Ammon's horn (tissue), 1 donor: ENCODE results near the gene PMPCA.
"Not testable (repeated sequence)": the region's sequence is repeated elsewhere in the genome, so short reads cannot be mapped to it uniquely, and the experiment has no call there.

ENCODE experiments used
- DNase-seq: peaks from one replicate; pipeline ENCODE4 v3.0.0-alpha.2; 2016; ENCODE audit warnings: low spot score

PMPCA gene

DNA sequence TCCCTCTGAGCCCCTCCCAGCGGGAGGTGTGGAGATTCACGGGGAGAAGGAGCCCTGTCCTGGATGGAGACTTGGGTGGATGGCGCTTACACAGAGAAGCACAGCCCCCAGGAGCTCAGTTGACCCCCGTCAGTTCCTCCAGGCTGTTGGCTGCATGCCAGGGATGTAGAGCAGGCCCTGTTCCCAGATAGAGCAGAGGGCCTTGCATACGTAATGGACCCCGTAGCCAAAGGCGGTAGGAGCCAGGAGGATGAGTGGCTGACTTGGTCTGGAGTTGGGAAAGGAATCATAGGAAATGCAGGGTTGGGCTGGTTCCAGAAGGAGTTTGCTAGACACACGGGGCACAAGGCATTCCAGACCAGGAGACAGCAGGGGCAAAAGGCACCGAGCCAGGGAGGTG lies 2.5 kb downstream of the PMPCA start:
- no peak for DNase-seq

DNA sequence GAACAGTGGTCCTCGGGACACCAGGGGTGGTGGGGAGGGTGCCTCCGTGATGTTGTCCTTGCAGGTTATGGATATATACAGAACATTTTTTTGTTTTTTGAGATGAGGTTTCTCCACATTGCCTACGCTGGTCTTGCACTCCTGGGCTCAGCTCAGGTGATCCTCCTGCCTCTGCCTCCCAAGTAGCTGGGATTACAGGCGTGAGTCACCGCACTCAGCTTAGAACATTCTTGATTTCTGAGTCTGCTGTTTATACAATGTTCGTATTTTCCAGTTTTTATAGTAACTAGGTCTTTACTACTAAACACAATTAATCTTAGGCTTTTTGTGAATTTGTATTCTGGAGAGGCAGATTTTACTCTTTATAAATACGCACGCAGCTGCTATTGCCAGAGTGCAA lies 6.0 kb downstream of the PMPCA start:
- DNase-seq: no peak

DNA sequence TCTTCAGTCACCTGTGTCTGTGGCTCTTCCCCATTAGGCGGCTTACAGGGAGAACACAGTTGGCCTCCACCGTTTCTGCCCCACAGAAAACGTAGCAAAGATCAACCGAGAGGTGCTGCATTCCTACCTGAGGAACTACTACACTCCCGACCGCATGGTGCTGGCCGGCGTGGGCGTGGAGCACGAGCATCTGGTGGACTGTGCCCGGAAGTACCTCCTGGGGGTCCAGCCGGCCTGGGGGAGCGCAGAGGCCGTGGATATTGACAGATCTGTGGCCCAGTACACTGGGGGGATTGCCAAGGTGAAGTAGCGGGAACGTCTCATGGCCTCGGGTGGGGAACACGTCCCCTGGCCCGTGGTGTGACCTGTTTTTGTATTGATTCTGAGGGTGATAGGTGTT lies 6.5 kb downstream of the PMPCA start:
- no peak for DNase-seq

DNA sequence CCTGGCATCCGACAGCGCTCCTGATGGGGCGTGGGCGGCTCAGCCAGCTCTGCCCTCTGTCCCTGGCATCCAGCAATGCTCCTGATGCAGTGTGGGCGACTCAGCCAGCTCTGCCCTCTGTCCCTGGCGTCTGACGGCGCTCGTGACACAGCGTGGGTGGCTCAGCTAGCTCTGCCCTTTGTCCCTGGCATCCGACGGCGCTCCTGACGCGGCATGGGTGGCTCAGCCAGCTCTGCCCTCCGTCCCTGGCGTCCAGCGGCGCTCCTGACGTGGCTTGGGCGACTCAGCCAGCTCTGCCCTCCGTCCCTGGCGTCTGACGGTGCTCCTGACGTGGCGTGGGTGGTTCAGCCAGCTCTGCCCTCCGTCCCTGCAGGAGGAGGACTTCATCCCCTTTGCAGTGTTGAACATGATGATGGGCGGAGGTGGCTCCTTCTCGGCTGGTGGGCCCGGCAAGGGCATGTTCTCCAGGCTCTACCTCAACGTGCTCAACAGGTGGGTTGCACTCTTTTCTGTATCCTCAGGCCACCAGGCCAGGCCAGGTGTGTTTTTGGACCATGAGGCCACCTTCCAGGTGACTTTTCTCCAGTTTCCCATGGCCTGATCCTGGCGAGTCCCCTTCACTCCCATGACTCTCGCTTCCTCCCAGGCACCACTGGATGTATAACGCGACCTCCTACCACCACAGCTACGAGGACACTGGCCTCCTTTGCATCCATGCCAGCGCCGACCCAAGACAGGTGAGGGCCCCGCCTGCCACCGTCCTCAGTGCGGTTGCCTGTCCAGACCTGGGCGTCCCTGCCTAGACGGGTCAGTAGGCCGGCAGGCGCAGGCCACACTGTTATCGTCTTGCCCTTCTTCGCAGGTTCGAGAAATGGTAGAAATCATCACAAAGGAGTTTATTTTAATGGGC lies 8.0 kb downstream of the PMPCA start:
- no peak for DNase-seq

DNA sequence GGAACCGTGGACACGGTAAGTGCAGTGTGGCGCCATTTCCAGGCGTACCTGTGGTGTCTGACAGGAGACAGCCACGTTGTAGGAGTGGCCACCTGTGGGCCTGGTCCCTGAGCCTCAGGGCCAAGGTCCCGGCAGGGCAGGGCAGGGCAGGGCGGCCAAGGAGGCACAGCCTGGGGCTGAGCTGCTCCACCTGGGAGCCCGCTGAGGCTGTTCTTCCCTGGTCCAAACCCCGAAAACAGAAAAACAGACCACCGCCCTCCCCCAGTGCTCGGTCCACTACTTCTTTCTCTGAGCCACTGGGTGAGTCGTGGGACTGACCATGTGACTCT lies 8.6 kb downstream of the PMPCA start:
- DNase-seq: no peak

DNA sequence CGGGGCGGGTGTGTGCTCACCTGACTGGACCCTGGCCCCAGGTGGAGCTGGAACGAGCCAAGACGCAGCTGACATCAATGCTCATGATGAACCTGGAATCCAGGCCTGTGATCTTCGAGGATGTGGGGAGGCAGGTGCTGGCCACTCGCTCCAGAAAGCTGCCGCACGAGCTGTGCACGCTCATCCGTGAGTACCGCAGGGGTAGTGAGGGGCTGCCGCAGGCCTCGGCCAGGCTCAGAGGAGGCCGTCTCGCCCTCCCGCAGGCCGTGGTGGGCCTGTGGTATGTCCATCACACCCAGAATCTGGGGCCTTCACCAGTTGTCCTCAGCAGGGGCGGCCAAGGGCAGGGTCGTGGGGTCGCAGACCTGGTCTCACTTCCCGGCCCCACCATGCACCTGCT lies 11.3 kb downstream of the PMPCA start:
- DNase-seq: no peak

DNA sequence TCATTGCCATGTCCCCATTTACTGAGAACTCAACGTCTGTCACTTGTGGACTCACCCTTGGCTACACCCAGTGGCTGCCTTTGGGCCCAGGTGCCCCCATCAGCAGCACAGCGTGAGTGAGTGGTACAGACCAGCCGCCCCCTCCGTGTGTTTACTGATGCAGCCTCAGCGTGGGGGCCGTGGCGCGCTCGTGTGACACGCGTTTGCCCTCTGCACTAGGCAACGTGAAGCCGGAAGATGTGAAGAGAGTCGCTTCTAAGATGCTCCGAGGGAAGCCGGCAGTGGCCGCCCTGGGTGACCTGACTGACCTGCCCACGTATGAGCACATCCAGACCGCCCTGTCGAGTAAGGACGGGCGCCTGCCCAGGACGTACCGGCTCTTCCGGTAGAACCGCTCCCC lies 12.4 kb downstream of the PMPCA start:
- no peak for DNase-seq

DNA sequence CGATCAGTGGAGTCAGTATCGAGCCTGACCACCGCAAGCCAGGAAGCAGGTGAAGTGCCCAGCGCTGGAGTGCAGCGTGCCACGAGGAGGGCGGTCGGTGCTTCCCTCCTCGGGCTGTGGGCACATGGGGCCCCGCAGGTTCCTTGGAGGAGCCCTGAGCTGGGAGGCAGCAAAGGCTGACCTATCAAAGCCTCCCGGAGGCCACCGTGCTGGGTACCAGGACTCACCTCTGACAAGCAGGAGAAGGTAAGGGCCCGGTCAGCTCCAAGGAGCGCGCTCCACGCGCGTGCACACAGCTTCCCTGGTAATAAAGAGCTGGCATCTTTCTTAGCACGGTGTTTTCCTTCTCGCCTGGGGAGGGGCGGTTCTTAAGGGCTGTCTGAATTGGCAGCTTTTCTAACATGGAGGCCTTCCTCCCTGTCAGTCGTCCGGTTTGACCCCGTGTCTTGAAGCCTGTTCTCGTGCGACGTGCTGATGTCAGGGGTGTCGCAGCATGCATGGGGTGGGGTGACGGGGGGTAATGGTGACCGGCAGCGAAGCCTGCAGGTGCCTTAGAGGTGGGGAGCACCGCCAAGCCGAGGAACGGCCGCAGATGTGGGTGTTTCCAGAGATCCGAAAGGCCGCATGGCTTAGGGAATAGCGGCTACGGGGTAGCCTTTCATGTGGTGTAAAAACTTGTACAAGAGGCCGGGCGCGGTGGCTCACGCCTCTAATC lies 13.1 kb downstream of the PMPCA start:
- DNase-seq: no peak

DNA sequence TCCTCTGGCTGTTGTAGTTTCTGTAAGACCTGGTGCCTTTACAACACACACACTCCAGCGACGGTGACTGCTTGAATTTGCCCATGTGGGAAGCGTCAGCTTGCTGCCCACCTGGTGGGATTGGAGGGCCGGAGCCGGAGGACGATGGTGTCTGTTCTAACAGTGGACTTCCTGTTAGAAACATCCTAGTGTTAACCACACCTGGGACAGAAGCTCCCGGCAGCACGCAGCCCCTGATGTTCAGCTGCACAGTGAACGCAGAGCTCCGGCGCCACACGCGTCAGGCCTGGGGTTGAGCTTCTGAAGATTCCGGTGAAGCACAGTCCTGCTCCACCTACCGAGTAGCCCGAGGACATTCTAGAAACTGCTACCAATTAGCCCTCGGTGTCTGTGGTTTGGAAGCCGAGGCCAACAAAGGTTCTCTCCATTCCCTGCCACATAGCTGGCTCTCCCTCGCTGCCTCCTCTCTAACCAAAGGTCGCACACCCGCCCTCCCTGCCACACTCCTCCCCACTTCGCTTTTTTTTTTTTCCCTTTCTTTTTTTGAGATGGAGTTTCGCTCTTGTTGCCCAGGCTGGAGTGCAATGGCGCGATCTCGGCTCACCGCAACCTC lies 14.4 kb downstream of the PMPCA start:
- no peak for DNase-seq

DNA sequence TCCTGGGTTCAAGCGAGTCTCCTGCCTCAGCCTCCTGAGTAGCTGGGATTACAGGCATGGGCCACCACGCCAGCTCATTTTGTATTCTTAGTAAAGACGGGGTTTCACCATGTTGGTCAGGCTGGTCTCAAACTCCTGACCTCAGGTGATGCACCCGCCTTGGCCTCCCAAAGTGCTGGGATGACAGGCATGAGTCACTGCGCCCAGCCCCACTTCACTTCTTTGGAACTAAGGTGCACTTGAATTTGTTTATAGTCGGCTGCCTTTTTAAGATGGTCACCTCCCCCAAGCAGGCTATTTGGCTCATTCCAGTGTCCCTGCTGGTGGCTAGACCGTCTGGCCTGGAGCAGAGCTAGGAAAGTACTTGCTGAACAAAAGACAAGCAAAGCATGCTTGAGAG lies 14.9 kb downstream of the PMPCA start:
- not testable (repeated sequence) for DNase-seq

DNA sequence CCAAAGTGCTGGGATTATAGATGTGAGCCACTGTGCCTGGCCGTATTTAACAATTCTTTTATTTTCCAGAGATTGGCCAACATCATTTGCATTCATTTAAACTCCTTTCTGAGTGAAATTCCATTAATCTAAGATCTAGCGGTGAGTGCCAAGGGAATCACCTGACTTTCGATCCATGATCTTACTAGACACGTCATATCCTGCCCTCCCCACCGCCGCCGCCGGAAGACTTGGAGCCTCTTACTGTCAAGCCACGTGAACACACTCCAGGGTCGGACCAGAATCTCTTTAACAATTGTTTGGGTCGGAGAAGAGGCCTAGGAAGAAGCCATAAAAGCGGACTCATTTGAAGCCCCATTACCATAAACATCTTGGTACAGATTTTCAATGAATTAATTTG lies 16.3 kb downstream of the PMPCA start:
- DNase-seq: no peak

DNA sequence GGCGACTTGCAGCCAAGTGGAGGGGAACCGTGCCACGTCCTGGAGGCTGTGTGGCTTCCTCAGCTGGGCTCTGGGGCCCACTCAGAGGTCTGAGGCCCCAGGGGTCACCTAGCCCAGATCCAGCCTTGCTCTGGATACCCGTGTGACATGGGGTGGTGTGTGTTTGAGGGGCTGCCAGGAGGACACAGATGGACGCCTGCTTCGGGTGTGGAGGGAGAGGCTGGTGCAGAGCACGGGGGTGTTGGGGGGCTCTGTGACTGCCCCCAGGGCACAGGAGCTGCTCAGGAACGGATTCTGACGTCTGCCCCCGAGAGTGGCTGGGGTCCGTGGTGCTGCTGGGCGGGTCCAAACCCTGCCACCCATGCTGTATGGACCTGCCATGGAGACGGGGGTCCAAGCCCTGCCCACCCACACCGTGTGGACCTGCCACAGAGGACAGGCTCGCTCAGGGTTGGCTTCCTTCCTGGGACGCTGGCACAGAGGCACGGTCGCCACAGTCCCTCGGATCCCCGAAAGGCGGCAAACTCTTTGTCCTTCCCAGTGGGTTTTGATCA lies 18.7 kb downstream of the PMPCA start:
- DNase-seq: no peak

DNA sequence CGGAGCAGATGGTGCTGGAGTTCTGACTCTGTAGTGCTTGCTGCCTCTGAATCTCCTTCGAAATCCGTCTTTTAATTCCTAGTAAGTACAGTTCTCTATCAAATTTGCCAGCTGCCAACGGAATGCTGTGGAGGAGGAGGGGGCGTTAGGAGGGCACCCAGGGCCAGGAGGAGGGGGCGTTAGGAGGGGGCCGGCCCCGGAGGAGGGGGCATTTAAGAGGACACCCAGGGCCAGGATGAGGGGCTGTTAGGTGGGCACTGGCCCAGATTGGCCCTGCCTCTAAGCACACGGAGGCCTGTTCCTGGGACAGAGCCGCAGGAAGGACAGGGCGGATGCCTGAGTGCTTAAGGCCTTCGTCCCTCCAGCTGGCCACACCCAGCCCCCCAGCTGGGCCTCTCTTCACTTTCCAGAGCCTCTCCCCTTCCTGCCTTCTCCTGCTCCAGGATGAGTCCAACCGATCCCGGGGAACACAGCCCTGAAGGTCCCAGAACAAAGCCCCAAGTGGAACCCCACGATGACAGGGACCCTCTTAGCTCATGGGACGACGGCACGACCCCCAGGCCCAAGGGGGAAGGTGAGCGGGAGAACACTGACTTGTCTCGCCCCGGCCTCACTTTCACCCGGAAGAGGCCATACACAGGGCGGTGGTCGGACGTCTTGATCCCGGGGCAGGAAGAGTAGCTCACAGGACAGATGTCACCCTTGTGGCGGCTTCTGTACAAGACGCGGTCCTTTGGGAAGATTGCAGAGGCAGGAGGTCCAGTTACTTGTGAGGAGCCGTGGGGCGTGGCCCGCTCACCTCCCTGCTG lies 19.4 kb downstream of the PMPCA start:
- DNase-seq: no peak

DNA sequence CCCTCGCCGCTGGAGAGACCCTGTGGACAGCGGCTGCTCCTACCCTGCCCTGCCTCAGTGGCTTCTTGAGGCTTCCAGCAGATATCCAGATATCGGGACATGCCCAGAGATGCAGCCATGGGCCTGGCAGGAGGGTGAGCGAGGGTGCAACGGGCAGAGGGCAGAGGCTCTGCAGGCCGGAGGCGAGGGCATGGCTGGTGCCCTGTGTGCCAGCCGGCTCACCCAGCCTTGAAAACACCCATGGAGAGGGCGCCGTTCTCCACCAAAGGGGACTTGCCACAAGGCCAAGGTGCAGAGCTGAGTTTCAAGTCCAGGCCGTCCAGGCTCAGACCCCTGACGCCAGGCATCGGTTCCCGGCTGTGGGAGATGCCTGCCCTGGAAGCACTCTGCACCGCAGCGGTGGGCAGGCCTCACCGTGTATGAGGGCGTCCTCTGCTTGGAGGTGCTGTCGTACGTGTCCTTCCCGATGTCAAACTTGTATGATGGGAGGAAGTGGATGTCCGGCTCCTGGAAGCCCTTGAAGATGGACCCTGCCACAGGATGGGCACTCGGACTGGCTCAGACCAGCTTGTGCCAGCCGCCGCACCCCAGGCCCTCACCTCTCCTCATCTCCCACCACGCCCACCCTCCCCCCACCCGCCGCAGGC lies 20.3 kb downstream of the PMPCA start:
- DNase-seq: no peak

DNA sequence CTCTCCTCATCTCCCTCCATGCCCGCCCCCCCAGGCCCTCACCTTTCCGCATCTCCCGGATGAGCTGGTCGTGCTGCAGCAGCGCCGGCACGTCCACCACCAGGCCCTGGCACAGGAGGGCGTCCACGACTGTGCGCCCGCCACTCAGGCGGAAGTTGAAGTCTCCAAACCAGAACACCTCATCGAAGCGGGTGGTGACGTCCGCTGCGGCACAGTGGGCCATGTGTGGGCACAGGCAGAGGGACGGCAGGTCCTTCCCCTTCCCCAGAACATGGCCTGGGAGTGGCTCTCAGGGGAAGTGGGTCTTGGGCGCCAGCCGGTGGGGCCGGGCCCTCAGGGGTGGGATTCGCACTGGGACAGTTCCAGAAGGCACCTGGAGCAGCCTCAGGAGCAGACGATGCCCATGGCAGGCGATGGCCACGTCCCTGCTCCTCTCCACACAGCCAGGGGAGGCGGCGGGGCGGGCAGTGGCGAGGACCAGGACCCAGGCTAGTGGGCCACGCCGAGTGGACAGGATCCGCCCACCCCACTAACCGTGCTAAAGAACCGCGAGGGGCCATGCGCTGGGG lies 21.4 kb downstream of the PMPCA start:
- DNase-seq: no peak

DNA sequence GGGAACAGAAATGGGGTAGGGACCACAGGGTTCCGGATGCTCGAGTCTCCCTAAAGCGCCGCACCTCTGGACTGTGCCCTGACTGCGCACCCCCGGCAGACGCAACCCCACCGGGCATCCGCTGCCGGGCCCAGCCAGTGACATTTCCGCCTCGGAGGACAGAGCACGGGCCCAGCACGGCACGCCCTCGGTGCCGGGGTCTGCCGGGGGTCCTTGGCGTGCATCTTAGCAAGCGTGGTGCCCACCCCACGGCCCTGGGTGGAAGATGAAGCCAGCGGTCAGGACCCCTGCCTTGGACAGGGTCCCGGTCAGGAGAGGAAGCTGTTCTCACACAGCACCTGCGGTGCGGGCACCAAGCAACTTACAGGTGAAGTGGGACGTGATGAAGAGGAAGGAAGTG lies 22.1 kb downstream of the PMPCA start:
- no peak for DNase-seq

DNA sequence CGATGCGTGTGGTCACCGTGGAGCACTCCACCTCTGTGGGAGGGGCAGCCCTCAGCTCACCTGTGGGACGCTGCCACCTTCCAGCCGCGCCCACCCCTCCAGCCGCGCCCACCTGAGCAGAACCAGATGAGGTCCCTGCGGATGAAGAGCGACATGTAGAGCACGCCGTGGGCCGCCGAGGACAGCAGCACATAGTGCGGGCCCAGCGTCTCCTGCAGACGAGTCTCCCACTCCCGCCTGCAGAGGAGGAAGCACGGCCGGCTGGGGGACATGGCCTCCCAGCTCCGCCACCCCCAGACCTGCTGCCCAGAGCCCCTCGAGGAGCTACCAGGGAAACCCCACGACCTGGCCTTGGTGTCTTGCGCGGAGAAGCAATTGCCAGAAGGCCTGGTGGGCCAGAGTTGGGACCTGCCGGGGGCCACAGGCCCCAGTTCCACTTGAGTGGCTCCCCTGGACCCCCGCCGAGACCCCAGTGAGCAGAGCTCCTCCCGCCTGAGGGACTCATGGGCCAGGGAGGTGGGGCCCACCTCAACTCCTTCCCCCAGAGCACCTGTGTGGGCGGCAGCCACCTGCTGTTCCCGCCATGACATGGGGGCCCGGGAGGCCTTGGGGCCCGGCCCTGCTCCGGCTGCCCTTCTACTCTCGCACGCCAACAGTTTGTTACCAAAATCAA lies 22.7 kb downstream of the PMPCA start:
- no peak for DNase-seq

DNA sequence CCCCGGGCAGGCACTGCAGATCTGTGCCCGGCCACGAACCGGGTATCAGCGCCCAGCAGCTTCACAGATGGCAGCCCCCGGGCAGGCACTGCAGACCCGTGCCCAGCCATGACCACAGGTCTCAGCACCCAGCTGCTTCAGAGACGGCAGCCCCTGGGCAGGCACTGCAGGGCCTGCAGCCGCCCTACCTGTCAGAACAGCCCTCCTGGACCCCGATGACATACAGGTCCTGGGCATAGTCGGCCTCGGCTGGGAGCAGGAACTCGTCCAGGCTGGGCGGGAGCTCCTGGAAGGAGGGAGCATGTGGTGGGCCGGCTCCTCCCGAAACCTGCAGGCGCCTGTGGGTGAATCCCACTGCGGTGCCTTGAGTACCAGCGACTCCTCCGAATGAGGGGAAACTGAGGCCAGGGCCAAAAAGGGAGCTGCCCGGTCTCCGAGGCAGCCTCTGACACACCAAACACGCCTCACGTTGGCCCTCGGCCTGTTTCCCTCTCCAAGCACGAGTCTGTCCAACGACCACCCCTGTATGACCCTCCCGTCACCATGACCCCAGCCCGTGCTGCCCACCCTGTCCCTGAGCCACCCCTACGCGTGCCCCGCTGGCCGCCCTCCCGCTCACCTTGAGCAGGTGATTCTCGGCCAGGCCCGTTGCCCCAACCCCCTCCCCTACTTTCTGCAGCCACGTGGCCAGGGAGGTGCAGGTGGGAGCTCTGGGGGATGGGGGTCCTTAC lies 23.6 kb downstream of the PMPCA start:
- no peak for DNase-seq

DNA sequence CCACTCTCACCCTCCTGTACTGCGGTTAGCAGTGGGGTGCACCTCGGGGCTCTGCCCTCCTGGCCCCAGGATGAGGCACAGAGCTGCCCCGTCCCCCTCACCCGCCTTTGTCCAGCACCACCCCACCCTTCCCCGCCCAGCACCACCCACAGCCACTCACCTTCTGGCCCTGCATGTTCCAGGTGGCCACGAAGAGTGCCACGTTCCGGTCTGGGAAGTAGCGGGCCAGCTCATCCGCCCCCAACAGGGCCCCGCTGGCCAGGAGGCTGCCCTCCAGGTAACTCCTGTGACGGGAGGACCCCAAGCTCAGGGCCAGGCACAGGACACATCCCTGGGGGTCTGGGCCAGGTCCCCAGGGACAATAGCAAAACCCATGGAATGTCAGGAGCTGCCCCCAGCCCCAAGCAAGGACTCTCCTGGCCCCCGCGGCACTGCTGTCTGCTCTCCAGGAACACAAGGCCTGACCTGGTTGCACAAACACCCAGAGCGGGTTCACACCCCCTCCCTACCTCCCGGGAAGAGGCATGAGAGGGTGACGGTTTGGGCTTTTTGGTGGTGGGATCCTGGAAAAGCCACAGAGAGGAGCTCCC lies 24.2 kb downstream of the PMPCA start:
- no peak for DNase-seq
